HL-60 (cell line): ENCODE measurements around the gene FAM118A.

Experiments used
- DNase-seq, 2 experiments: peaks; one replicate each; pipeline ENCODE4 v3.0.0-alpha.2; 2010 to 2020; ENCODE audit warnings: low read depth in 1 of 2, low spot score in 1 of 2
- H3K27ac ChIP-seq: fragments of 250-450 bp; sonication (Bioruptor Pico); replicated peaks from 2 replicates; pipeline ENCODE4 v1.5.1; 2020; ENCODE audit warnings: mild to moderate bottlenecking, moderate library complexity
- H3K27me3 ChIP-seq: fragments of 250-450 bp; sonication (Bioruptor Pico); 2 replicates; pipeline ENCODE4 v1.5.1; 2021; ENCODE audit warnings: mild to moderate bottlenecking, moderate library complexity; ENCODE audit not compliant: insufficient read depth, poor library complexity, severe bottlenecking
- H3K4me3 ChIP-seq: replicated peaks from 2 replicates; pipeline ENCODE4 v1.5.1; 2011; ENCODE audit warnings: mild to moderate bottlenecking, control low read depth, low read length; ENCODE audit not compliant: insufficient read depth
- GABPA ChIP-seq: IDR thresholded peaks from 2 replicates; pipeline ENCODE4 v1.6.1; 2012; ENCODE audit warnings: low read depth
- POLR2AphosphoS5 ChIP-seq: IDR thresholded peaks from 2 replicates; pipeline ENCODE4 v1.6.1; 2012; ENCODE audit warnings: low read depth
- SPI1 ChIP-seq: IDR thresholded peaks from 2 replicates; pipeline ENCODE4 v1.6.1; 2012; ENCODE audit warnings: low read depth, mild to moderate bottlenecking, borderline replicate concordance
- TF ChIP-seq, protein P1 (sequence below): IDR thresholded peaks from 2 replicates; pipeline ENCODE4 v1.6.1; 2012; ENCODE audit warnings: low read depth; ENCODE audit not compliant: insufficient replicate concordance
- TF ChIP-seq, protein P2 (sequence below): IDR thresholded peaks from one replicate; pipeline ENCODE4 v1.5.1; 2011; ENCODE audit warnings: low read length, control low read depth, inconsistent platforms; ENCODE audit not compliant: insufficient read depth

The FAM118A gene

DNA sequence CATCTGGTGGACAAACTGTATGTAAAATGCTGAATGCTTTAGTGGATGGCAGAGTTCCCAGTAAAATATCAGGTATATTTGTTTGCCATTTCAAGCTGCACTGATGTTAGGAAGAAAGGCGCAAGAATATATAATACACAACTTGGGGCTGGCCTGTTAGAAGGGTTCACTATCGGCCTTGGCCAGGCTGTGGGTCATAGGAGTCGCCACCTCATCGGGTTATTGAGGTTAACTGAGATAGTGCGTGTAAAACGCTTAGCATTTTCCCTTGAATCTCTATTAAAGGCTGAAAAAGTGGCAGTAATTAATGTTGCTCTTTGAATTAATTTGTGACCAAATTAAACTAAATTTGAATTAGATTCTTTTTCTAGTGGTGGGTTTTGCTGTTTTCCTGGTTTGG, 5.1 kb downstream of the FAM118A start:
- no peaks in the 10 kb centered on the region for H3K27me3 ChIP-seq
- TF ChIP-seq GABPA (no peak), SPI1 (no peak), POLR2AphosphoS5 (no peak)
- TF ChIP-seq, protein P1, sequence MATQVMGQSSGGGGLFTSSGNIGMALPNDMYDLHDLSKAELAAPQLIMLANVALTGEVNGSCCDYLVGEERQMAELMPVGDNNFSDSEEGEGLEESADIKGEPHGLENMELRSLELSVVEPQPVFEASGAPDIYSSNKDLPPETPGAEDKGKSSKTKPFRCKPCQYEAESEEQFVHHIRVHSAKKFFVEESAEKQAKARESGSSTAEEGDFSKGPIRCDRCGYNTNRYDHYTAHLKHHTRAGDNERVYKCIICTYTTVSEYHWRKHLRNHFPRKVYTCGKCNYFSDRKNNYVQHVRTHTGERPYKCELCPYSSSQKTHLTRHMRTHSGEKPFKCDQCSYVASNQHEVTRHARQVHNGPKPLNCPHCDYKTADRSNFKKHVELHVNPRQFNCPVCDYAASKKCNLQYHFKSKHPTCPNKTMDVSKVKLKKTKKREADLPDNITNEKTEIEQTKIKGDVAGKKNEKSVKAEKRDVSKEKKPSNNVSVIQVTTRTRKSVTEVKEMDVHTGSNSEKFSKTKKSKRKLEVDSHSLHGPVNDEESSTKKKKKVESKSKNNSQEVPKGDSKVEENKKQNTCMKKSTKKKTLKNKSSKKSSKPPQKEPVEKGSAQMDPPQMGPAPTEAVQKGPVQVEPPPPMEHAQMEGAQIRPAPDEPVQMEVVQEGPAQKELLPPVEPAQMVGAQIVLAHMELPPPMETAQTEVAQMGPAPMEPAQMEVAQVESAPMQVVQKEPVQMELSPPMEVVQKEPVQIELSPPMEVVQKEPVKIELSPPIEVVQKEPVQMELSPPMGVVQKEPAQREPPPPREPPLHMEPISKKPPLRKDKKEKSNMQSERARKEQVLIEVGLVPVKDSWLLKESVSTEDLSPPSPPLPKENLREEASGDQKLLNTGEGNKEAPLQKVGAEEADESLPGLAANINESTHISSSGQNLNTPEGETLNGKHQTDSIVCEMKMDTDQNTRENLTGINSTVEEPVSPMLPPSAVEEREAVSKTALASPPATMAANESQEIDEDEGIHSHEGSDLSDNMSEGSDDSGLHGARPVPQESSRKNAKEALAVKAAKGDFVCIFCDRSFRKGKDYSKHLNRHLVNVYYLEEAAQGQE, result no peak
- TF ChIP-seq, protein P2, sequence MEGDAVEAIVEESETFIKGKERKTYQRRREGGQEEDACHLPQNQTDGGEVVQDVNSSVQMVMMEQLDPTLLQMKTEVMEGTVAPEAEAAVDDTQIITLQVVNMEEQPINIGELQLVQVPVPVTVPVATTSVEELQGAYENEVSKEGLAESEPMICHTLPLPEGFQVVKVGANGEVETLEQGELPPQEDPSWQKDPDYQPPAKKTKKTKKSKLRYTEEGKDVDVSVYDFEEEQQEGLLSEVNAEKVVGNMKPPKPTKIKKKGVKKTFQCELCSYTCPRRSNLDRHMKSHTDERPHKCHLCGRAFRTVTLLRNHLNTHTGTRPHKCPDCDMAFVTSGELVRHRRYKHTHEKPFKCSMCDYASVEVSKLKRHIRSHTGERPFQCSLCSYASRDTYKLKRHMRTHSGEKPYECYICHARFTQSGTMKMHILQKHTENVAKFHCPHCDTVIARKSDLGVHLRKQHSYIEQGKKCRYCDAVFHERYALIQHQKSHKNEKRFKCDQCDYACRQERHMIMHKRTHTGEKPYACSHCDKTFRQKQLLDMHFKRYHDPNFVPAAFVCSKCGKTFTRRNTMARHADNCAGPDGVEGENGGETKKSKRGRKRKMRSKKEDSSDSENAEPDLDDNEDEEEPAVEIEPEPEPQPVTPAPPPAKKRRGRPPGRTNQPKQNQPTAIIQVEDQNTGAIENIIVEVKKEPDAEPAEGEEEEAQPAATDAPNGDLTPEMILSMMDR, result no peak
- H3K4me3 ChIP-seq, result no peak overlapping the region
- H3K27ac ChIP-seq, result peak overlapping the region; percentile 42
- no peak for DNase-seq

DNA sequence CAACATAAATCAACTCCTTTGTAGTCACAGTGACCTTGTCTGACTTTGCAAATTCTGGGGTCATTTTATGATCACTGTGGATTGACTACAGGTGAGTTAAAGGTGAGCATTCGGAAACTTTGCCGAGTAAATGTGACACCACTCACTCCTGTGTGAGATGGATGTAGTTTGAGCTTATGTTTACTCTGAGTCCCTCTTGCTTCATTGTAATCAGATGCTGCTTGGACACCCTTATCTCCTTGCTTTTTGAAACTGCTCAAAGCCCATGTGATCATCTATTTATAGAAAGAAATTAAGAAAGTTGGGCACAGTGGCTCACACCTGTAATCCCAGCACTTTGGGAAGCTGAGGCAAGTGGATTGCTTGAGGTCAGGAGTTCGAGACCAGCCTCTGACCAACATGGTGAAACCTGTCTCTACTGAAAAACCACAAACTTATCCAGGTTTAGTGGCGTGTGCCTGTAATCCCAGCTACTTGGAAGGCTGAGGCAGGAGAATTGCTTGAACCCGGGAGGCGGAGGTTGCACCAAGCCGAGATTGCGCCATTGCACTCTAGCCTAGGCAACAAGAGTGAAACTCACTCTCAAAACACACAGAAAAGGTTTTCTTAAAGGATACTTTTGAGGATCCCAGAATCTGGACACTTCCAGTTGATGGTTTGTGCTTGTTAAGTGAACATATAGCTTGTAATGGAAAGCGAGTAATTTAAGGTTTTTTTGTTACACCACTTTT, 7.2 kb downstream of the FAM118A start:
- peak in 1 of 2 experiments; percentile 42 for DNase-seq
- peak overlapping the region; percentile 64 for H3K27ac ChIP-seq
- TF ChIP-seq, protein P2, result no peak
- TF ChIP-seq, protein P1, result no peak
- TF ChIP-seq SPI1, result no peak
- no peak for TF ChIP-seq GABPA
- TF ChIP-seq POLR2AphosphoS5, result no peak
- H3K27me3 ChIP-seq, result no peaks in the 10 kb centered on the region
- no peak overlapping the region for H3K4me3 ChIP-seq

DNA sequence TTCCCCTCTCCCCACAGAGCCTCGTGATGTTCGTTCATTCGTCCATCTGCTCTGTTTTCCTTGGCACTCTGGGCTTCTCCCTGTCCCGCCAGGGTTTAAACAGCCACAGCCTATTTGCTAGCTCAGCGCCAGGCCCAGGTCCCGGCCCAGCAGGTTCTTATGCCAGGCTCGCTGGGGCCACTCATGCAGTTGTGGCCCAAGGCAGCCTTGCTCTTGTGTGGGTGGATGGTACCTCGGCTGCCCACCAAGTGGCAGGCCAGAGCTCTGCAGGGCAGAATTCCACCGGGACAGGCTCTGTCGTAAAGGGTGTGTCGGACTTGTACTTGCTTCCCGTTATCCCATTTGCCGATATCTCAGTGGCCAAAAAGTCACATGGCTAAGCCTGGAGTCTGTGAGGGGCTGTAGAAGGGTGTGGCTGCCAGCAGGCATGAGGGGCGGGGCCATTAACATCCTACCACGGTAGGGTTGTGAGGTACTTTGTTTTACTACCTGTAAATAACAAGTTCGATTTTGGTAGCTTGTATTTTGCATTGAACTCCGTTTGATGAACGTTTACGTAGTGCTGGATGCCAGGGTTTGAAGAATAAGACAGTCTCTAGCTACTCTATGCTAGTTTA, 7.9 kb downstream of the FAM118A start:
- no peaks in the 10 kb centered on the region for H3K27me3 ChIP-seq
- TF ChIP-seq GABPA, result no peak
- no peak for TF ChIP-seq POLR2AphosphoS5
- H3K27ac ChIP-seq, result peak overlapping the region; percentile 64
- DNase-seq, result no peak
- no peak overlapping the region for H3K4me3 ChIP-seq

DNA sequence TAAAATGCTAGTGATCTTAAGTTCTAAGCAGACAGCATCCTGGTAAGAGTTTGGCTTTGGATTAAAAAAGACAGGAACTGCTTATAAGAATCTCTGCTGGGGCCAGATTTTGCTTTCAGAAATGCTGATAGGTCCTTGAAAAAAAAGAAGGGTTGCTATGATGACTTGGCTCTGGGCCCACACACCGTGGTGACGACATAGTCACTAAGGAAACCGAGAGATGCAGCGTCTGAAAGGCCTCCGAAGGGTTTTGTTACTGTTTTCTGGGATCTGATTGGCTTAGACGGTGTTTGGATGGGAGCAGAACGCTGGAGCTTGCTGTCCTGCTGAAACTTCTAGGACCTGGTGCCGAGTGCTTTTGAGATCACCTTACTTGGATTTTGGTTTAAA, 8.4 kb downstream of the FAM118A start:
- no peak for TF ChIP-seq SPI1
- TF ChIP-seq, protein P1, result no peak
- no peak for TF ChIP-seq POLR2AphosphoS5
- TF ChIP-seq GABPA, result no peak
- TF ChIP-seq, protein P2, result no peak
- H3K27me3 ChIP-seq, result no peaks in the 10 kb centered on the region
- peak; percentile 38 to 76 for DNase-seq
- H3K27ac ChIP-seq, result peak overlapping the region; percentile 64
- 0 out of 2 replicates have a peak overlapping the region, but pooled peaks have one; percentile 2 for H3K4me3 ChIP-seq
